H9 (cell line): ENCODE data around the gene BUD13. TPM values are rescaled to one million over a fixed set of nuclear protein-coding genes. Genes with fewer than 3 reads are reported as not detected.

ENCODE experiments used
- DNase-seq: peaks from one replicate; pipeline ENCODE4 v3.0.0-alpha.2; 2017
- H2AFZ ChIP-seq: one replicate; pipeline ENCODE4 v1.6.1; 2013; ENCODE audit warnings: mild to moderate bottlenecking, low read length, control low read depth, moderate library complexity
- H2AK5ac ChIP-seq: 2 replicates; pipeline ENCODE4 v1.6.1; 2013; ENCODE audit warnings: low read length, control low read depth, mixed read lengths; ENCODE audit not compliant: insufficient read length
- H2BK120ac ChIP-seq: one replicate; pipeline ENCODE4 v1.6.1; 2013; ENCODE audit warnings: low read depth, mild to moderate bottlenecking, low read length, control low read depth, inconsistent platforms; ENCODE audit not compliant: poor library complexity, severe bottlenecking
- H2BK12ac ChIP-seq: 2 replicates; pipeline ENCODE4 v1.6.1; 2013; ENCODE audit warnings: low read length, control low read depth, mixed read lengths, low read depth; ENCODE audit not compliant: insufficient read length
- H2BK15ac ChIP-seq: 2 replicates; pipeline ENCODE4 v1.6.1; 2013; ENCODE audit warnings: low read depth, low read length, control low read depth
- H2BK20ac ChIP-seq: one replicate; pipeline ENCODE4 v1.6.1; 2013; ENCODE audit warnings: low read depth, mild to moderate bottlenecking, low read length, control low read depth, inconsistent platforms; ENCODE audit not compliant: poor library complexity, severe bottlenecking
- H2BK5ac ChIP-seq: 2 replicates; pipeline ENCODE4 v1.6.1; 2013; ENCODE audit warnings: low read length, control low read depth, mixed read lengths; ENCODE audit not compliant: insufficient read length
- H3K14ac ChIP-seq: 2 replicates; pipeline ENCODE4 v1.6.1; 2013; ENCODE audit warnings: low read length, control low read depth; ENCODE audit not compliant: insufficient read depth
- H3K18ac ChIP-seq: 2 replicates; pipeline ENCODE4 v1.6.1; 2013; ENCODE audit warnings: low read depth, mild to moderate bottlenecking, mixed read lengths, low read length, control low read depth; ENCODE audit not compliant: insufficient read length
- H3K23ac ChIP-seq: 2 replicates; pipeline ENCODE4 v1.6.1; 2013; ENCODE audit warnings: low read length, control low read depth, mixed read lengths, low read depth; ENCODE audit not compliant: insufficient read length
- H3K23me2 ChIP-seq: 2 replicates; pipeline ENCODE4 v1.6.1; 2013; ENCODE audit warnings: low read depth, mild to moderate bottlenecking, mixed read lengths, low read length, control low read depth; ENCODE audit not compliant: insufficient read length, poor library complexity, severe bottlenecking
- H3K27ac ChIP-seq: 2 replicates; pipeline ENCODE4 v1.5.1; 2013; ENCODE audit warnings: low read length, control low read depth, mixed read lengths, low read depth; ENCODE audit not compliant: insufficient read length
- H3K27me3 ChIP-seq: 2 replicates; pipeline ENCODE4 v1.6.1; 2013; ENCODE audit warnings: low read length, control low read depth, inconsistent platforms; ENCODE audit not compliant: insufficient read depth
- H3K4ac ChIP-seq: 2 replicates; pipeline ENCODE4 v1.6.1; 2013; ENCODE audit warnings: low read depth, mild to moderate bottlenecking, control low read depth, inconsistent platforms, low read length, moderate library complexity
- H3K4me1 ChIP-seq: 2 replicates; pipeline ENCODE4 v1.6.1; 2013; ENCODE audit warnings: low read length, control low read depth, inconsistent platforms; ENCODE audit not compliant: insufficient read depth
- H3K4me2 ChIP-seq: 2 replicates; pipeline ENCODE4 v1.6.1; 2013; ENCODE audit warnings: low read length, control low read depth, mixed read lengths; ENCODE audit not compliant: insufficient read length, insufficient read depth
- H3K56ac ChIP-seq: 2 replicates; pipeline ENCODE4 v1.6.1; 2013; ENCODE audit warnings: low read depth, mild to moderate bottlenecking, mixed read lengths, low read length, control low read depth; ENCODE audit not compliant: insufficient read length
- H3K79me1 ChIP-seq: 2 replicates; pipeline ENCODE4 v1.6.1; 2013; ENCODE audit warnings: low read depth, mild to moderate bottlenecking, moderate library complexity, low read length, control low read depth, inconsistent platforms; ENCODE audit not compliant: insufficient read depth, poor library complexity, severe bottlenecking
- H3K79me2 ChIP-seq: 2 replicates; pipeline ENCODE4 v1.6.1; 2013; ENCODE audit warnings: low read length, control low read depth, inconsistent platforms; ENCODE audit not compliant: insufficient read depth
- H3K9ac ChIP-seq: 2 replicates; pipeline ENCODE4 v1.6.1; 2013; ENCODE audit warnings: low read length, control low read depth, mixed read lengths; ENCODE audit not compliant: insufficient read length; ENCODE audit errors: extremely low read depth
- H3K9me3 ChIP-seq: one replicate; pipeline ENCODE4 v1.6.1; 2013; ENCODE audit warnings: low read depth, low read length, inconsistent platforms; ENCODE audit not compliant: control insufficient read depth
- H3T11ph ChIP-seq: one replicate; pipeline ENCODE4 v1.6.1; 2013; ENCODE audit warnings: mild to moderate bottlenecking, low read length, control low read depth, inconsistent platforms
- H4K20me1 ChIP-seq: one replicate; pipeline ENCODE4 v1.6.1; 2013; ENCODE audit not compliant: control insufficient read depth, insufficient read length, insufficient read depth
- H4K5ac ChIP-seq: 2 replicates; pipeline ENCODE4 v1.6.1; 2013; ENCODE audit warnings: low read depth, mild to moderate bottlenecking, mixed read lengths, low read length, control low read depth; ENCODE audit not compliant: insufficient read length
- H4K8ac ChIP-seq: replicated peaks from 2 replicates; pipeline ENCODE4 v1.6.1; 2013; ENCODE audit warnings: low read length, control low read depth, mixed read lengths, low read depth; ENCODE audit not compliant: insufficient read length
- H4K91ac ChIP-seq: 2 replicates; pipeline ENCODE4 v1.6.1; 2013; ENCODE audit warnings: low read depth, mild to moderate bottlenecking, moderate library complexity, mixed read lengths, low read length, control low read depth; ENCODE audit not compliant: insufficient read length
- H3K27ac Mint-ChIP-seq, 3 experiments: 2 replicates in 2 of 3; 3 replicates in 1 of 3; pipeline ENCODE4 v1.8.0; 2020 to 2021; ENCODE audit warnings: mixed read lengths in 3 of 3, mild to moderate bottlenecking in 1 of 3, moderate library complexity in 1 of 3
- H3K27me3 Mint-ChIP-seq: 2 replicates; pipeline ENCODE4 v1.8.0; 2021; ENCODE audit warnings: low read depth, mild to moderate bottlenecking, moderate library complexity, mixed read lengths
- H3K36me3 Mint-ChIP-seq, 3 experiments: 2 replicates in 2 of 3; 3 replicates in 1 of 3; pipeline ENCODE4 v1.8.0; 2020 to 2021; ENCODE audit warnings: low read depth in 3 of 3, mixed read lengths in 3 of 3; ENCODE audit not compliant: insufficient read depth in 1 of 3
- H3K4me1 Mint-ChIP-seq, 2 experiments: 2 replicates each; pipeline ENCODE4 v1.8.0; 2020; ENCODE audit warnings: mixed read lengths in 2 of 2
- H3K4me3 Mint-ChIP-seq, 2 experiments: 2 replicates in 1 of 2; 3 replicates in 1 of 2; pipeline ENCODE4 v1.8.0; 2020 to 2021; ENCODE audit warnings: mild to moderate bottlenecking in 2 of 2, mixed read lengths in 2 of 2, moderate library complexity in 1 of 2
- H3K9me3 Mint-ChIP-seq, 2 experiments: 2 replicates in 1 of 2; 3 replicates in 1 of 2; pipeline ENCODE4 v1.8.0; 2020; ENCODE audit warnings: mild to moderate bottlenecking in 2 of 2, mixed read lengths in 2 of 2, moderate library complexity in 1 of 2
- CTCF ChIP-seq: fragments of 200-600 bp; sonication (generic); conservative IDR thresholded peaks from 3 replicates; pipeline ENCODE4 v1.8.0; 2021; ENCODE audit warnings: antibody characterized with exemption, mild to moderate bottlenecking
- WGBS: extraction: QIAGEN DNeasy Blood & Tissue Kit; methylation state at CpG from one replicate; pipeline ENCODE4 v1.1.7; 2013; ENCODE audit warnings: missing lambda C conversion rate, low lambda C conversion rate, mixed read lengths; ENCODE audit not compliant: insufficient read length; ENCODE audit errors: extremely low coverage; 5-methylcytosine and 5-hydroxymethylcytosine counted together
- total RNA-seq: library from RNA; stranded (reverse); gene quantifications from 2 replicates; pipeline ENCODE4 v1.2.1, GENCODE V29; 2021

Gene BUD13
- total RNA-seq, 1 experiment from 2014 or later, result 30.0 TPM

- H3K4me2 ChIP-seq, result no peak overlapping the region
- no peak overlapping the region for H3K27ac ChIP-seq
- no peak overlapping the region for H4K91ac ChIP-seq
- no peak overlapping the region for H4K8ac ChIP-seq
- H2BK12ac ChIP-seq, result no peak overlapping the region
- H3K56ac ChIP-seq, result no peak overlapping the region
- H4K20me1 ChIP-seq, result no peaks in the 10 kb centered on the region
- H3K23ac ChIP-seq, result no peak overlapping the region
- Mint-ChIP-seq H3K9me3 (no peaks in the 10 kb centered on the region), H3K4me1 (peaks cover 9 to 22% of the 10 kb centered on the region in 2 experiments), H3K4me3 (no peak overlapping the region), H3K27me3 (no peaks in the 10 kb centered on the region), H3K27ac (no peak overlapping the region; a peak in 1 of 7 replicates), H3K36me3 (peaks cover 0 to 3% (median 0%) of the 10 kb centered on the region in 3 experiments; a peak in 1 of 7 replicates)
- no CpG with 5 or more reads among the region's 4 CpGs for WGBS
- H3K9me3 ChIP-seq, result no peaks in the 10 kb centered on the region
- no peak for DNase-seq
- H3T11ph ChIP-seq, result no peak overlapping the region
- no peak overlapping the region for H3K18ac ChIP-seq
- no peak for TF ChIP-seq CTCF
- H3K27me3 ChIP-seq, result no peaks in the 10 kb centered on the region
- no peak overlapping the region for H2BK20ac ChIP-seq
- H2AK5ac ChIP-seq, result no peak overlapping the region
- H2BK15ac ChIP-seq, result no peak overlapping the region
- no peaks in the 10 kb centered on the region for H3K23me2 ChIP-seq
- H3K79me1 ChIP-seq, result no peaks in the 10 kb centered on the region
- H3K14ac ChIP-seq, result no peak overlapping the region
- no peaks in the 10 kb centered on the region for H3K79me2 ChIP-seq
- no peak overlapping the region for H4K5ac ChIP-seq
- H2BK120ac ChIP-seq, result no peak overlapping the region
- H3K9ac ChIP-seq, result no peak overlapping the region
- H3K4ac ChIP-seq, result no peak overlapping the region
- peaks cover 5% of the 10 kb centered on the region; the same call in 1 of the 2 replicates for H3K4me1 ChIP-seq
- no peak overlapping the region for H2BK5ac ChIP-seq
- H2AFZ ChIP-seq, result no peak overlapping the region
These were observed 32.0 kb downstream of the BUD13 start for GRCh38 chr11:116740741-116741140.
